ENCODE data around the gene FBP1. TPM values are rescaled to one million over a fixed set of nuclear protein-coding genes. Genes with fewer than 3 reads are reported as not detected.

Gene FBP1
- total and polyA plus RNA-seq, 10 of the 15 experiments (the other 5 are each of a cell fraction or from before 2014, with no cell fraction given), result 0.11 to 0.38 (median 0.15) TPM; not detected in 7

DNA sequence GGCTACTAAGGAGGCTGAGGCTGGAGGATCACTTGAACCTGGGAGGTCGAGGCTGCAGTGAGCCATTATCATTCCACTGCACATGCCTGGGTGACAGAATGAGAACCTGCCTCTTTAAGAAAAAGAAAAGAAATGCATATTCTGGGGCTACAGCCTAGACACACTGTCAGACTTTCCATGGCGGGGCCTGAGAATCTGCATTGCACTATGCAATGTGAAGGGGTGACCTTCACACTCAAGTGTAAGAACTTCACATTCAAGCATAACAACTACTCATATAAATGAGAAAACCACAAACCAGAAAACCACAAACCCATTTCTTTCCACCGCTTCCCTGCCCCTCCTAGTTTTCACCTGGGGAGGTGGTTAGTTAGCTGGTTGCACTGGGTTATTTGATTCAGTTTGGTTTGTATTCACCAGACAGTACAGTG lies 27.7 kb downstream of the FBP1 start (continued):
- TF ChIP-seq ESRRA (IDR thresholded peaks at IDR 0.05; ENCODE audit: low read length) (no peak), NRF1 (conservative IDR thresholded peaks at IDR 0.05; ENCODE audit: low read depth, low read length) (no peak), EED (IDR thresholded peaks at IDR 0.05; ENCODE audit: low read depth) (no peak)

DNA sequence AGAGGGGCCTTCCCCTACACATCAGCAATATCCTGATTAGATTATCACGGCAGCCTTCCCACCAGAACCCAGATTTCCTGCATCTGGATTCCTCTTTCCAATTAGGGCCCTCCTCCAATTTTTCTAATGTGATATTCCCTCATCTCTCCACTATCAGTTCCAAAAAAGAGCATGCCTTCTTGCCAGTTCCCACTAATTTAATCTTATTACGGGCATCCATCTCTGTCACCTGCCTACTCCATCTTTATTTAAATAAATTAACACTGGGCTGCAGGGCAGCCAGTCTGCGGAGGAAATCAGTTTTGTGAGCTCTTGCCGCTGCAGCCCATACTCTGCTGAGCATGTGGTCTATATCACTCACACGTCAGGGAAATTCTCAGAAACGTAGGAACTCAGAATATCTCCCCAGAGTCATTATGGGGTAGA lies 29.1 kb downstream of the FBP1 start:
- no peak for FAIRE-seq
- no peak for DNase-seq (ENCODE audit: low read depth, low spot score)
- Histone ChIP-seq H3K27me3 (replicated peaks in 1 of 2; ENCODE audit: control insufficient read depth in 2 of 2, insufficient read depth in 2 of 2, low read length in 1 of 2) (peaks cover 0 to 10% of the 10 kb centered on the region in 2 experiments; a peak in 2 of 4 replicates), H3K9ac (ENCODE audit: control insufficient read depth, insufficient read depth, low read length) (no peak overlapping the region), H3K4me2 (ENCODE audit: control insufficient read depth, insufficient read depth) (no peak overlapping the region), H2AFZ (ENCODE audit: control insufficient read depth, low read depth, low read length) (no peak overlapping the region), H3K27ac (ENCODE audit: control insufficient read depth, insufficient read depth) (no peak overlapping the region), H3K79me2 (ENCODE audit: control insufficient read depth, insufficient read depth, low read length) (no peaks in the 10 kb centered on the region), H4K20me1 (ENCODE audit: control insufficient read depth, insufficient read depth) (no peaks in the 10 kb centered on the region), H3K4me3 (no peak overlapping the region), H3K9me3 (replicated peaks; ENCODE audit: control insufficient read depth, insufficient read depth, low read length) (no peaks in the 10 kb centered on the region), H3K36me3 (ENCODE audit: control insufficient read depth in 2 of 2, insufficient read depth in 2 of 2, low read length in 1 of 2) (no peaks in the 10 kb centered on the region), H3K4me1 (ENCODE audit: control insufficient read depth, insufficient read depth, low read length) (peaks cover 3% of the 10 kb centered on the region; the same call in 1 of the 2 replicates)
- WGBS (ENCODE audit: insufficient coverage, insufficient replicate concordance, low lambda C conversion rate, missing lambda C conversion rate), result 48% methylated on average over 6 of the region's 6 CpGs
- ChIA-PET CTCF (interaction anchor here (0.9 kb wide), 1 partner anchor 13 kb away, joined by 3 read pairs; no protein-coding TSS in a partner anchor), POLR2A (no interaction called here), SMC1A (ENCODE audit: uncharacterized antibody, unreplicated experiment) (no interaction called here), RAD21 (ENCODE audit: unreplicated experiment) (no interaction called here)
- in situ Hi-C loops (cut with MboI), result no loop called here
- BruUV-seq (replicated peaks), result no TSS peak
- TF ChIP-seq, protein P1, sequence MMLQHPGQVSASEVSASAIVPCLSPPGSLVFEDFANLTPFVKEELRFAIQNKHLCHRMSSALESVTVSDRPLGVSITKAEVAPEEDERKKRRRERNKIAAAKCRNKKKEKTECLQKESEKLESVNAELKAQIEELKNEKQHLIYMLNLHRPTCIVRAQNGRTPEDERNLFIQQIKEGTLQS (IDR thresholded peaks at IDR 0.05; ENCODE audit: borderline replicate concordance, extremely low read depth, low read depth, low read length), result no peak
- TF ChIP-seq SIN3A (IDR thresholded peaks at IDR 0.05; ENCODE audit: low read depth, low read length), result no peak
- TF ChIP-seq DPF2 (IDR thresholded peaks at IDR 0.05), result no peak
- TF ChIP-seq YY1 (IDR thresholded peaks at IDR 0.05; ENCODE audit: low read depth, low read length), result no peak
- TF ChIP-seq STAT3 (IDR thresholded peaks at IDR 0.05; ENCODE audit: low read depth, low read length), result no peak
- no peak for TF ChIP-seq JUNB (IDR thresholded peaks at IDR 0.05)
- no peak for TF ChIP-seq ZBED1 (IDR thresholded peaks at IDR 0.05; ENCODE audit: borderline replicate concordance)
- intact Hi-C loops (cut with micrococcal nuclease; ENCODE audit: unreplicated experiment), result no loop called here
- no peak for ATAC-seq

Data from GM12878 (cell line).